Measurements from ENCODE around the gene HCN2. TPM values are rescaled to one million over a fixed set of nuclear protein-coding genes. Genes with fewer than 3 reads are reported as not detected.

Gene HCN2
- total RNA-seq, 2 donors from 2014 or later = 0.15 to 0.75 TPM

DNA sequence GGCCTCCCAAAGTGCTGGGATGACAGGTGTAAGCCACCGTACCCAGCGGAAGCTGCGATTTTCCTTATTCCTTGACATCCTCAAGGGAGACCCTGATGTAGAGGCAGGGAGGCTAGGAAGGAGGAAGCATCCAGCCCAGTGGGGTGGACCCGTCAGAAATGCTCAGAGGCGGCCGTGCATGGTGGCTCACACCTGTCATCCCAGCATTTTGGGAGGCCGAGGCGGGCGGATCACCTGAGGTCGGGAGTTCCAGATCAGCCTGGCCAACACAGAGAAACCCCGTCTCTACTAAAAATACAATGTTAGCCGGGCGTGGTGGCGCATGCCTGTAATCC lies 34.2 kb upstream of the HCN2 start:
- Mint-ChIP-seq H3K27me3 (ENCODE audit: insufficient read depth) (peaks cover 4% of the 10 kb centered on the region), H3K36me3 (ENCODE audit: low read depth) (no peaks in the 10 kb centered on the region), H3K4me1 (no peaks in the 10 kb centered on the region), H3K9me3 (no peaks in the 10 kb centered on the region), H3K27ac (no peak overlapping the region), H3K4me3 (no peak overlapping the region)
- H3K4me3 ChIP-seq (ENCODE audit: low read length) = no peak overlapping the region
- H3K4me1 ChIP-seq (ENCODE audit: control insufficient read depth, insufficient read depth, low read length) = peaks cover 4% of the 10 kb centered on the region
- H3K27me3 ChIP-seq (ENCODE audit: control insufficient read depth, insufficient read depth, low read length, poor library complexity, severe bottlenecking) = no peaks in the 10 kb centered on the region
- H3K9me3 ChIP-seq (ENCODE audit: control insufficient read depth, low read length) = no peaks in the 10 kb centered on the region
- no peak overlapping the region for H3K27ac ChIP-seq (ENCODE audit: low read depth, low read length)
- TF ChIP-seq, protein P1, sequence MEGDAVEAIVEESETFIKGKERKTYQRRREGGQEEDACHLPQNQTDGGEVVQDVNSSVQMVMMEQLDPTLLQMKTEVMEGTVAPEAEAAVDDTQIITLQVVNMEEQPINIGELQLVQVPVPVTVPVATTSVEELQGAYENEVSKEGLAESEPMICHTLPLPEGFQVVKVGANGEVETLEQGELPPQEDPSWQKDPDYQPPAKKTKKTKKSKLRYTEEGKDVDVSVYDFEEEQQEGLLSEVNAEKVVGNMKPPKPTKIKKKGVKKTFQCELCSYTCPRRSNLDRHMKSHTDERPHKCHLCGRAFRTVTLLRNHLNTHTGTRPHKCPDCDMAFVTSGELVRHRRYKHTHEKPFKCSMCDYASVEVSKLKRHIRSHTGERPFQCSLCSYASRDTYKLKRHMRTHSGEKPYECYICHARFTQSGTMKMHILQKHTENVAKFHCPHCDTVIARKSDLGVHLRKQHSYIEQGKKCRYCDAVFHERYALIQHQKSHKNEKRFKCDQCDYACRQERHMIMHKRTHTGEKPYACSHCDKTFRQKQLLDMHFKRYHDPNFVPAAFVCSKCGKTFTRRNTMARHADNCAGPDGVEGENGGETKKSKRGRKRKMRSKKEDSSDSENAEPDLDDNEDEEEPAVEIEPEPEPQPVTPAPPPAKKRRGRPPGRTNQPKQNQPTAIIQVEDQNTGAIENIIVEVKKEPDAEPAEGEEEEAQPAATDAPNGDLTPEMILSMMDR (conservative IDR thresholded peaks at IDR 0.05) = no peak
- no peaks in the 10 kb centered on the region for H3K36me3 ChIP-seq (ENCODE audit: control insufficient read depth, insufficient read depth, low read length)
- 82 to 97% methylated on average over 9 to 14 of the region's 14 CpGs for WGBS, 2 experiments (ENCODE audit: insufficient coverage in 1 of 2, insufficient read length in 1 of 2)
- DNase-seq = no peak
- no peak overlapping the region for H3K9ac ChIP-seq (ENCODE audit: extremely low read depth, low read length, poor library complexity, severe bottlenecking)

DNA sequence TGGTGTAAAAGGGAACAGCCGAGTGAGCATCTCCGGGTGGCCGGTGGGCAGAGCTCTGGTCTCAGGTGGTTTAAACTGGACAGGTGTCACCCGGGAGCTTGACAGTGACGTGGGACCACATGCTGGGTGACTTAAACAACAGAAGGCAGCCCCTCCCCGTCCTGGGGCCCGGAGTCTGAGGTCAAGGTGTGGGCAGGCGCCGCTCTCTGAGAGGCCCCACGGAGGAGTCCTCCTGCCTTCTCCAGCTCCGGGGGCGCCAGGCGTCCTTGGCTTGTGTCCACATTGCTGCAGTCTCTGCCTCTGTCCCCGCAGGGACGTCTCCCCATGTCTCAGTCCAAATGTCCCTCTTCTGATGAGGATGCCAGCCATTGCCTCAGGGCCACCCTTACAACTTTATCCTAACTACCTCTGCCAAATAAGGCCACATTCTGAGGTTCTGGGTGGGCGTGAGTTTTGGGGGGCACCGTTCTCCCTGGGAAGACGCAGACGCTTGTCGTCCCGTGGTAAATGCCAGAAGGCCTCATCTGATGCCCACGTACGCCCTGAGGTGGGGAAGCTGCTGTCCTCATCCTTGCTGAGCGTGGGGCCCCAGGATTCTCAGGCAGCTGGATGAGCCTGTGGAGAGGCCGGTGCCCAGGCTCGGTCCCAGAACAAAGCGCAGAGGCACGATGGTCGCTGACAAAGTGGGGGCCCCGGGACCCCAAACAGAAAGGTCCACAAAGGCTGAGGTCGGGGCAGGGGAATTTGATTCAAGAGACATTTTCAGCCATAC lies 32.9 kb upstream of the HCN2 start:
- Histone ChIP-seq H3K27me3 (ENCODE audit: control insufficient read depth, insufficient read depth, low read length, poor library complexity, severe bottlenecking) (no peaks in the 10 kb centered on the region), H3K27ac (ENCODE audit: low read depth, low read length) (no peak overlapping the region), H3K9me3 (ENCODE audit: control insufficient read depth, low read length) (no peaks in the 10 kb centered on the region), H3K4me1 (ENCODE audit: control insufficient read depth, insufficient read depth, low read length) (peaks cover 4% of the 10 kb centered on the region), H3K36me3 (ENCODE audit: control insufficient read depth, insufficient read depth, low read length) (no peaks in the 10 kb centered on the region), H3K4me3 (ENCODE audit: low read length) (no peak overlapping the region), H3K9ac (ENCODE audit: extremely low read depth, low read length, poor library complexity, severe bottlenecking) (no peak overlapping the region)
- Mint-ChIP-seq H3K9me3 (no peaks in the 10 kb centered on the region), H3K4me3 (no peak overlapping the region), H3K4me1 (no peaks in the 10 kb centered on the region), H3K27ac (no peak overlapping the region), H3K36me3 (ENCODE audit: low read depth) (no peaks in the 10 kb centered on the region), H3K27me3 (ENCODE audit: insufficient read depth) (no peaks in the 10 kb centered on the region)
- WGBS, 2 experiments (ENCODE audit: insufficient coverage in 1 of 2, insufficient read length in 1 of 2) = 91 to 92% methylated on average over 27 to 31 of the region's 31 CpGs
- TF ChIP-seq, protein P1 (conservative IDR thresholded peaks at IDR 0.05) = no peak
- DNase-seq = peak; percentile 44

DNA sequence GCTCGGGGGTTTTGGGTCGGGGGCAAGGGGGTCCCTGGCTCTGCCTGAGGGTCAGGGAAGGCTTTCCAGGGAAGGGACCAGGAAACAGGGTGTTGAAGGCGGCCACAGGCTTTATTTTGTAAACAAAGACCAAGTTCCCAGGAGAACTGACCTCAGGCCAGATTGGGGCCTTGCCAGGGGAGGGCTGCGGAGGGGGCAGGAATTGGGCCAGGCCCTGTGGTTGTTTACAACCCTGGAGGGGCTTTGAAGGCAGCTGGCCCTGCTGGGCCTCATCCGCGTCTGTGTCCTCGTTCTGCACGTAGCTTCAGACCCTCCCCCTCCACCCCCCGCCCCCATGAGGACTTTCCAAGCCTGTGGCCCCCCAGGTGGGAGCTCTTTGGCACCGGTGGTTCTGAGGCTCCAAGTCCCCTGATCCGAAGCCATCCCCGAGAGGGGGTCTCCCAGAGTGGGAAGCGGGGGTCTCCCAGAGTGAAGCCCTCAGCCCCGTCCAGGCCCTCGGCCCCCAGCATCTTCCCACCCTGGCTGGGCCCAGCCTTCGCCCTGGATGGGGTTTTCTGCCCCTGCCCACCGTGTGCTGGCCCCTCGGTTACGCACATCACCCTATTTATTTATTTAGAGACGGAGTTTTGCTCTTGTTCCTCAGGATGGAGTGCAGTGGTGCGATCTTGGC lies 30.8 kb upstream of the HCN2 start:
- H3K27ac Mint-ChIP-seq = peak overlapping the region; percentile 30
- H3K27me3 Mint-ChIP-seq (ENCODE audit: insufficient read depth) = no peaks in the 10 kb centered on the region
- no peaks in the 10 kb centered on the region for H3K4me1 Mint-ChIP-seq
- no peaks in the 10 kb centered on the region for H3K27me3 ChIP-seq (ENCODE audit: control insufficient read depth, insufficient read depth, low read length, poor library complexity, severe bottlenecking)
- DNase-seq = peak; percentile 39
- no peaks in the 10 kb centered on the region for H3K36me3 ChIP-seq (ENCODE audit: control insufficient read depth, insufficient read depth, low read length)
- peaks cover 4% of the 10 kb centered on the region for H3K4me1 ChIP-seq (ENCODE audit: control insufficient read depth, insufficient read depth, low read length)
- no peak overlapping the region for H3K27ac ChIP-seq (ENCODE audit: low read depth, low read length)
- peaks cover 6% of the 10 kb centered on the region for H3K36me3 Mint-ChIP-seq (ENCODE audit: low read depth)
- TF ChIP-seq, protein P1 (conservative IDR thresholded peaks at IDR 0.05) = no peak
- H3K9ac ChIP-seq (ENCODE audit: extremely low read depth, low read length, poor library complexity, severe bottlenecking) = no peak overlapping the region
- H3K9me3 Mint-ChIP-seq = no peaks in the 10 kb centered on the region
- H3K4me3 Mint-ChIP-seq = no peak overlapping the region
- H3K9me3 ChIP-seq (ENCODE audit: control insufficient read depth, low read length) = no peaks in the 10 kb centered on the region
- 85 to 86% methylated on average over 12 to 20 of the region's 21 CpGs for WGBS, 2 experiments (ENCODE audit: insufficient coverage in 1 of 2, insufficient read length in 1 of 2)
- H3K4me3 ChIP-seq (ENCODE audit: low read length) = no peak overlapping the region
